TTC549 (cell line): ENCODE measurements around the gene NETO1.

Experiments
- FAIRE-seq: peaks from 2 replicates; lab custom pipeline; 2012; peaks lifted over from hg19 to GRCh38; lab: Jason Lieb, UNC

The NETO1 gene

DNA sequence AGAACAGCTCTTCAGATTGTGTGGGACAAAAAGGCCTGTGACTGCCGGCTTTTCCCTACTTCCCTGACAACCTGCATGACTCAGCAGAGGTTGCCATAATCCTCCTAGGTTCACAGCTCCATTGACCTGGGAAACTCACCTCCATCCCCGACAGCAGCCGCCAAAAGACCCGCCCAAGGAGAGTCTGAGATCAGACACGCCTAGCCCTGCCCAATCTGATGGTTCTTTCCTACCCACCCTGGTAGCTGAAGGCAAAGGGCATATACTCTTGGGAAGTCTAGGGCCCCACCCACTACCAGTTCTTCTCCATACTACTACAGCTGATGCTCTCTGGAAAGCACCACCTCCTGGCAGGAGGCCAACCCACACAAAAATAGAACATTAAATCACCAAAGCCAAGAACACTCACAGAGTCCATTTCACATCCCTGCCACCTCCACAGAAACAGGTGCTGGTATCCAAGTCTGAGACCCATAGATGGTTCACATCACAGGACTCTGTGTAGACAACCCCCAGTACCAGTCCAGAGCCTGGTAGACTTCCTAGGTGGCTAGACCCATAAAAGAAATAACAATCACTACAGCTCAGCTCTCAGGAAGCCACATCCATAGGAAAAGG is 140.6 kb downstream of the NETO1 start:
- no peak for FAIRE-seq

DNA sequence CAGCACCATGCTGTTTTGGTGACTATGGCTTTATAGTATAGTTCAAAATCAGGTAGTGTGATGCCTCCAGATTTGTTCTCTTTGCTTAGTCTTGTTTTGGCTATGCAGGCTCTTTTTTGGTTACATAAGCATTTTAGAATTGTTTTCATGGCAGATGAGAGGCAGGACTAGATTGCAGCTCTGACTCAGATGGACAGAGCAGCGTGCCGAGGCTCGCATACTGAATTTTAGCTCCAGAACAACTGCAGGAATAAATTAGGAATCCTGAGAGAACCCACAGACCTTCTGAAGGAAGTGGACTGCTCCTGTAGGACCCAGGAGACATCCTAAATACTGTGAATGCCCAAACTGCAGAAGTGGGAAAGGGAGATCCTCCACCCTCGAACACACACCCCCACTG is 141.6 kb downstream of the NETO1 start:
- FAIRE-seq: no peak

DNA sequence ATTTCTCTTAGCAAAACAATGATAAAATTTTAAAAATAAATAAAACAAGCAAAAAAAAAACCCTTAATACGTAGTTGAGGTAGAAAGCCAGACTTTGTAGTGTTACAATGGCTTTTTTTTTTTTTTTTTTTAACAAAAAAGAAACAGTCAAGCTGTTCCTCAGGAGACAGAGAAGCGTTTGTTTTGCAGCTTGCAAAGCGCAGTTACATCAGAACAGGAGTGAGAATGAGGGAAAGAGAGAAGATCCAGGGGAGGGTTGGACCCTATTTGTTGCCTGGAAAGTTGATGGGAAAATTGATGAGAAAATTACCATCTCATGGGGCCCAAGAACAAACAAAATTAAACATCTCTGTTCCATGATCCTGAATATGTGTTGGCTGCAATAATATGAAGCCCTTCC is 146.5 kb downstream of the NETO1 start:
- FAIRE-seq: no peak

DNA sequence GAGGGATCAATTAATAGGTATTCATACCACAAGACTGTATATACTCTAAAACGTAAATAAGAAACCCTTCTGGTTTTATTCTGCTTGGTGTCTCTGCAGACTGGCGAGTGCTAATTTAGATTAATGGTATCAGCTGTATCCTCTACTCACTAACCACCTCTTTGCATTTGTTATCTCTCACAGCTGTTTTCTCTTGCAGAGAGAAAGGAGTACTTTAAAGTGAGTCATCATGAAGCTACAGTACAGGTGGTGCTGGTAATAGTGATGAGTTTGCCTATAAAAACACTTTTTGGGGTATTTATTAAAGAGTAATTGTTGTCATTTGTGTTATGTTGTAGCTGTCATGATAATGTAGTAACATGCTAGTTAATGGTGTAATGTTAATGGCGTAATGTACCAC is 147.7 kb downstream of the NETO1 start:
- no peak for FAIRE-seq

DNA sequence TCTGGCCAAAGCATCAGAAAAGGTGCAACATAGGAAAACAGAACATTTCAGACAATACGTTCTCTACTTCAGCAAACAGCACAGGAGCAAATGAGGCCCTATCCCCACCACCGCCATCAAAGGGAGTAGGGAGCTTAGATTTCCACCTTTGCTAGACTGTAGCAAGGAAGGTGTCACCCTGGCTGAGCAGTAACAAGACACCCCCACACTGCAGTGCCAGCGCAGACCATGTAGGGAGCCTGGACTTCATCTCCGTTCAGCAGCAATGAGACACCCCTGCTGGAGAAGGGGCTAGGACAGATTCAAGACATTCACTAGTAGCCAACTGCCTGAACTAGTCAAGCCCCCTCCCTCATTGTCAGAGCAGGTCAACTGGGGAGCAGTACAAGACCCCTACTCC is 163.6 kb downstream of the NETO1 start:
- FAIRE-seq: no peak

DNA sequence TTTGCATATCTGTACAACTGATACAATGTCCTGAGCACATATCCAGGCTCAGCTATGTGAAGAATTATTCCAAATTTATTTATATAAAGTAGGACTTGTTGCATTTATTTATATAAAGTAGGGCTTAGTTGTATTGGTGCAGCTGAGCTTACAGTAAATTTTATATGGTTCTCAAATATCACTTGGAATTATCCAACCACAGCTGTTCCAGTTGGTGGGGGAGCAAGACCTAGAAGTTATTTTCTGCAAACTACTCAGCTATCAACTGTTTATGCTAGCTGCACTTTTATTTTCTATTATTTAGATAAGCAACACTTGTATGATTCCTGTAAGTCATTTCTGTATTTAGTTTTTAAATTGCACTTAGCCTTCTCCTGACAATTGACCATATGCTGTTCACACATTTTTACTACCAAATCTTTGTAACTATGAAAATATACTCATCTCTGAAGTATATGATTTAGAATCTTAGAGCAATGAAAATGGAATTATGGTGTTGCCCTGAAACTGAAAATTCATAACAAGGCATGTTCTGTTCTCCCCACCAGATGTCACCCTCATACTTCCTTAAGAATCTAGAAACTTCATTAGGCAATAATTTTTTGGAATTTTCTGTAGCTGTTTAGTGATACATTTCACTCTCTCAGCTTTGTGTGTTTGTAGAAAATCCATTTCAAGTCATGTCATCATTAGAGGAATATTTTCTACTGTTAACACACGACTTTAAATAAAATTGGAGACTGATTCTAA is 166.7 kb downstream of the NETO1 start:
- FAIRE-seq: peak; percentile 63

DNA sequence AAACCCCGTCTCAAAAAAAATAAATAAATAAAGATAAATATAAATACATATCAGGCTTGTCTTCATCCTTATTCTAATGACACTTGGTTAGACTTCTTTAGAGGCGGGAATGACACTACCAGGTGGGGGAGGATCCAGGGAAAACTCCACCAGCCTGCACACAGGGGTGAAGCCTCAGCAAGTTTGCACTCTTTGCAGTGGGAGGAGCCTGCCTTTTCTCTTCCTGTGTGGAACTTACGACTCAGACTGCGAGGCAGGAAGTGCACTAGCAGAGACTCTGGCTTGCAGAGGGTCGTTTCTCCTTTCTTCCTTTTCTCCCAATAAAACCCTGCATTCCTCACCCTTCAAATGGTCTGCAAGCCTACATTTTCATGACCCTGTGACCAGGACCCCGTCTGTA is 170.1 kb downstream of the NETO1 start:
- no peak for FAIRE-seq

DNA sequence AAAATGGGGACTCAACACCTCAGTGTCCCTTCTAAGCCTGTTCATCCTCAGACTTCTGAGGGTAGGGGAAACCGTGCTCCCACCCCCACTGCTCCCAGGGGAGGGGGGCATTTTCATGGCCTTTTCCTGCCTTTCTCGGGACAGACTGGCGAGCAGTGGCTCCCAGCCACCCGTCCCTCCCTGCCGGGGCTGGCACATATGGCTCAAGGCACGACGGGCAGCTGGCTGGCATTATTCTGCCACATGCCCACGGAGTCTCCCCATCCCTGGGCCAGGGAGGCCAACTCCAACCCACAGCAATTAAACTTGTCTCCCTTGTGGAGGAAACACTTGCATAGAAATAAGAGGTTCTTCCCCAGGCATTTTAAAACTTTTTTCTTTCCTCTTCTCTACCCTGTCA is 175.2 kb downstream of the NETO1 start:
- no peak for FAIRE-seq
